Stimulated activated CD8-positive, alpha-beta memory T cell treated with anti-CD3 and anti-CD28 coated beads, Interleukin-4, amount 100 ng/mL, for 4 hours (primary cell): ENCODE measurements around the gene HELZ.
"Not testable (repeated sequence)": the region's sequence is repeated elsewhere in the genome, so short reads cannot be mapped to it uniquely, and the experiment has no call there.

Experiments used
- DNase-seq, 2 donors: peaks; one replicate each; pipeline ENCODE4 v3.0.0-alpha.2; 2020; ENCODE audit warnings: low read depth in 2 of 2, low spot score in 1 of 2

Gene HELZ

DNA sequence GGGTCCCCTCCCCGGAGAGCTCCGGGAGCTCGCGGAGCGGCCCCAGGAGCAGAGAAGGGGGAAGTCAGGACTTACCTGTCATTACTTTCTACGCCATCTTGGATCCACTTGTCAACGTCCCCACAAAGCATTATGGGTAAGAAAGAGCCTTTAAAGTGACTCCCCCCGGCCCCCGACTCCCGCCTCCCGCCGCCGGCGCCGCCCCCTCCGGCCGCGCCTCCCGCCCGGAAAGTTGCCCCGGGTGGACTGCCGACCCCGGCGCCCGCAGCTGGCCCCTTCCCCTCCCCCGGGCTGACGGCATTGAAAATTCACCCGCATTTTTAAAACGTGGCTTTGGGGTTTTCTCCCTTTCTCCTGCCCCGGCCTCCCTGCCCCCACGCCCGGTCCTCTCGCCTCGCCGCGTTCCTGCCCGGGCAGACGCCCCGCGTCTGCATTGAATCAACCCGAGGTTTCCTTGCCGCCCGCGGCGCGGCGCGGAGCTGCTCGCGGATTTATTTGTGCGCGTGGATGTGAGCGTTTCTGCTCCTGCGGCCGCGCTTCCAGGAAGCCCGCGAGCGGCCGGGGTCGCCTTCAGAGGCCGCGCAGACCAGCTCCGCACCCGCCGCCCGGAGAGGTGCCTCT is at the start of gene HELZ:
Gene HELZ (minus strand): TSS at position 124 of the 621 bp plus-strand sequence. CDS start 26,392 bp downstream, outside the sequence.
- peak in 1 of 2 donors; percentile 48 for DNase-seq

DNA sequence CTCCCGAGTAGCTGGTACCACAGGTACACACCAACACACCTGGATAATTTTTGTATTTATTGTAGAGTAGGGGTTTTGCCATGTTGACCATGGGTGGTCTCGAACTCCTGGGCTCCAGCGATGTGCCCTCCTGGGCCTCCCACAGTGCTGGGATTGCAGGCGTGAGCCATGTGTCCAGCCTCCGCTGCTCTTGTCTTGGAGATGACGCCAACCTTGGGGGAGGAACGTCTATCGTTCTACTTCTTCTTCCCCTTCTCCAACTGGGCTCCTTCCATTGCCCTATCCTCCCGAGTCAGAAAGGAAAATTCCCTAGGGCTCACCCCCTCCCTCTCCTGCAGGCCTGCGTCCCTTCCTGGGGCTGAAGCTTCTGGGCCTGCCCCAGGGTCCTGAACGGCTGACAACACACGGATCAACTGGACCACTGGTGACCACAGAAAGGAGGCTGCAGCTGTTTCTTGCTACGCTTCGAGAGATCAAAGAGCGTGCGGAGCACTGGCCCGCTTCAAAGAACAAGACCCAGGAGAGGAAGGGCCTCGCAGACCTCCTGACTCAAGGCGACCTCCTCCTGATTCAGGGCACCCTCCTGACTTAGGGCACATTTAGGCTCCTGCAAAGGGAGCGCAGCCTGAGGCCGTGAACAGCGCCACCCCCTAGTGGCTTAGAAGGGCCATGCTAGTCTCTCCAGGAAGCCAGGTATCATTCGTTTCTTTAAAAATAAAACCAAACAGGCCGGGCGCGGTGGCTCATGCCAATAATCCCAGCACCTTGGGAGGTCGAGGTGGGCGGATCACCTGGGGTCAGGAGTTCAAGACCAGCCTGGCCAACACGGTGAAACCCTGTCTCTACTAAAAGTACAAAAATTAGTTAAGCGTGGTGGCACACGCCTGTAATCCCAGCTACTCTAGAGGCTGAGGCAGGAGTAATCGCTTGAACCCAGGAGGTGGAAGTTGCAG is 48.5 kb upstream of the HELZ start:
- DNase-seq = peak; percentile 18 to 27

GRCh38 chr17:67290711-67291291 is 45.8 kb upstream of the HELZ start:
- DNase-seq = no peak

GRCh38 chr17:67290244-67290643 is 45.2 kb upstream of the HELZ start:
- no peak for DNase-seq

DNA sequence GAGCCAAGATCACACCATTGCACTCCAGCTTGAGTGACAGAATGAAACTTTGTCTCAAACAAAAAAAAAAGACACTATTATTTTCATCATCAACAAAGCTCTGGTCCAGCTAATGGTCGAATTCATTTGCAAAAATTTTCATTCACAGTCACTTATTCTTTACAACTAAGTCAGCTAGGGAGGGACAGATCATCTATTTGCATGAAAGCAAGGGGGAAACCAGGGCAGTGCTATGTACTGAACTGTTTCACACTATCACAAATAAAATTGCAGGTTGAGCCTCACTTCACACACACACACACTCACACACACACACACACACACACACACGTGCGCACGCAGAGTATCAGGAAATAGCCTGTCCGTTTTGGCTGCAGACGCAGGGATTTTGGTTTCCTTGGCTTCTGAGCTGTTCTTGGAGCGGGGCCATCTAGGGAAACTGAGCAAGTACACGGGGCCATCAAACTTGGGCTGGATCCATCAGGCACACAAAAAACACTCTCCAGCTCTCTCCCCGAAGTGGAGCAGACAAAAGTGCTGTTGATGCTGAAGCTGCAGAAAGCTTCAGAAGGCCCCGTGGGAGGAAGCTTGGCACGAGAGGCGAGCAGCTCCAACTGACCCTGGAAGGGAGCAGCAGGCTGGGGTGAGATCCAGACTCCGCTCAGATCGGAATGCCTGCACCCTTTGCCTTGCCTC is 44.3 kb upstream of the HELZ start:
- no peak for DNase-seq

DNA sequence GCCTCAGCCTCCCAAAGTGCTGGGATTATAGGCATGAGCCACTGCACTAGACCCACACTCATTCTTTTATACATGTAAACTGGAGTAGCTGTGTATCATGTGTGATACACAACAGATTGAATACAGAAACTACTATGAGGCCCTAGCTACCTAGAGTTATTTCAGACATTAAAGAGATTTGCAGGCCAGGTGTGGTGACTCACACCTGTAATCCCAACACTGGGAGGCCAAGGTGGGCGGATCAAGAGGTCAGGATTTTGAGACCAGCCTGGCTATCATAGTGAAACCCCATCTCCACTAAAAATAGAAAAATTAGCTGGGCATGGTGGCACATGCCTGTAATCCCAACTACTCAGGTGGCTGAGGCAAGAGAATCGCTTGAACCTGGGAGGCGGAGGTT is 41.8 kb upstream of the HELZ start:
- not testable (repeated sequence) for DNase-seq

- DNase-seq = no peak
These were observed 40.4 kb upstream of the HELZ start for GRCh38 chr17:67285360-67285759.

GRCh38 chr17:67283731-67284516 is 38.9 kb upstream of the HELZ start:
- DNase-seq = no peak

DNA sequence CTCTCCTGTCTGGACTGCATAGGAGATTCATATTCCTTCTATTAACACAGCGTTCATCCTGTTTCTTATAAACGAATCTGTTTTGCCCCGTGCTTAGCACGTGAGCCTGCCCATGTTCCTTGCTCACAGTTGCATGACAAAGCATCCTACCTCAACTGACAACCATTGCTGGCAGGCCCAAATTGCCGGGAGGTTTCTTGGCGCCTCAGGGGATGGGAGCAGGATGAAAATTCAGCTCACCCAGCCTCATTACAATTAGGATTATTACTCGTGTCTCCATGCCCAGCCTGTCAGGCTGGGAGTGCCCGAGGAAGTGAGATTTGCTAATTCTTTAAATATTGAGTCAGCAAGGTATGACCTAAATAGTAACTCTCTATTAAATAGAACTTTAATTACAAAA is 36.7 kb upstream of the HELZ start:
- no peak for DNase-seq

DNA sequence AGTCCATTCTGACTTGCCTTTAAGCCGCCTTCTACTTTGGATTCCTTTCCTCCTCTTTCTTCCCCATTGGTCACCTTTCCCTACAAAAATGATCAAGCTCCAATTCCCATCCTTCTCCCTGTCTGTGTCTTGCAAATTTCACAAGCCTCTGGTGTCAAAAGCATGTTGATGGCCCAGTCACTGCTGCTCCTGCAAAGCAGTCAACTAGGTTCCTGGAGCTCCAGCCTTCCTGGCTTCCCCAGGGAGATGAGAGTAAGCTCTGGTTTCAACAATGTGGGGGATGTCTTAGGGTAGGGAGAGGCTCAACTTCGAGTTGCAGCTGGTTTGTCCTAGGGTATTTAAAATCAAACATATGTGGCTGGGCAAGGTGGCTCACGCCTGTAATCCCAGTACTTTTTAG is 36.1 kb upstream of the HELZ start:
- DNase-seq = no peak

DNA sequence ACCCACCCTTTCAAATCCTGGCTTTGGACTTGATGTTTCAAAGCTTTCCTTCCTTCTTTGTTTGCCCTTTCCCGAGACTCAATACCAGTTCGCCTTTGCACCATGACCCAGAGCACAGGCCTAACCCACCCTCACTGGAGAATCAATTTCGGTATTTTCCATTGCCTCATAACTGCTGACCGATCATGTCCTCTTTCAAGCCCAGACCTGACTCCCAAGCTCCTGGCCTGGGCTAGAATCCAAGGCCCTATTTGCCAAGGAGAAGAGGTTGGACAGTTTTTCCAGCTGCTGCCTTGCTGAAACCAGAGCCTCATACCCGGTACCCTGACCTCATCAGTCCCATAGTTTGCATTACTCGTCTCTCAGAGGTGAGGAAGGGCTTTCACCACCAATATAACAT is 35.3 kb upstream of the HELZ start:
- DNase-seq = no peak

DNA sequence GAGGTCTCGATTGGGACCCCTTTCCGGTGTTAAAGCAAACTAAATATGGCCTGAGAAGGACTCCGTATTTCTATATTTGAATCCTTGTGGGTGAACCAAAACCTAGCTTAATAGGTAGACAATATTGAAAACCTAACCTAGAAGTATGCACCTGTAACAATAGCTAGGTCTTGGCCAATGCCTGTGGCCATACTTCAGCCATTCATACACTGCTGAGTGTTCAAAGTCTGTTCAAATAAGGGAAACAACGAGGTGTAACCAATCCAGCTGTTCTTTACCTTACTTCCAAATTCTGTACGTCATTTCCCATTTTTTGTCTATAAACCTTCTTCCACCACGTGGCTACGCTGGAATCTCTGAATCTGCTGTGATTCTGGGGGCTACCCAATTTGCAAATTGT is 34.1 kb upstream of the HELZ start:
- no peak for DNase-seq

DNA sequence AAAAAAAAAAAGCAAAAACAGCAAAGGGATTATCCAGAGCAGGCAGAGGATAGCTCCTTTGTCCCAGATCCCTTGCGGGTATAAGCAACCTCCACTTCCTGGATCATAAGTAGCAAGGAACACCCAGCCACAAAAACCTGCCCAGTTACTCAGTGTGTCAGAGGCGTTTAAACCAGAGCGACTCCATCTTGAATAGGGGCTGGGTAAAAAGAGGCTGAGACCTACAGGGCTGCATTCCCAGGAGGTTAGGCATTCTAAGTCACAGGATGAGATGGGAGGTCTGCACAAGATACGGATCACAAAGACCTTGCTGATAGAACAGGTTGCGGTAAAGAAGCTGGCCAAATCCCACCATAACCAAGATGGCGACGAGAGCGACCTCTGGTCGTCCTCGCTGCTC is 33.4 kb upstream of the HELZ start:
- DNase-seq = no peak

GRCh38 chr17:67276075-67276474 is 31.1 kb upstream of the HELZ start:
- DNase-seq = no peak

GRCh38 chr17:67274466-67274865 is 29.5 kb upstream of the HELZ start:
- DNase-seq = no peak

DNA sequence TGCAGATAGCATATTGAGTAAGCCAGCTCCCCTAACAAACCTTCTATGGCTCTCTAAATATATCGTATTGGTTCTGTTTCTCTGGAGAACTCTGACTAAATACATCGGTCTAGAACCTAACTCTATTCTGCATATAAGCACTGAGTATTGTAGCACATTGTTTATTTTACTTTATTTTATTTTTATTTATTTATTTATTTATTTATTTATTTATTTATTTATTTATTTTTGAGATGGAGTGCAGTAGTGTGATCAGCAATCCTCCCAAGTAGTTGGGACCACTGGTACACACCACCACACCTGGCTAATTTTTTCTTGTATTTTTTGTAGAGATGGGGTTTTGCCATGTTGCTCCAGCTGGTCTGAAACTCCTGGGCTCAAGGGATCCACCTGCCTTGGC is 28.9 kb upstream of the HELZ start:
- DNase-seq = no peak

DNA sequence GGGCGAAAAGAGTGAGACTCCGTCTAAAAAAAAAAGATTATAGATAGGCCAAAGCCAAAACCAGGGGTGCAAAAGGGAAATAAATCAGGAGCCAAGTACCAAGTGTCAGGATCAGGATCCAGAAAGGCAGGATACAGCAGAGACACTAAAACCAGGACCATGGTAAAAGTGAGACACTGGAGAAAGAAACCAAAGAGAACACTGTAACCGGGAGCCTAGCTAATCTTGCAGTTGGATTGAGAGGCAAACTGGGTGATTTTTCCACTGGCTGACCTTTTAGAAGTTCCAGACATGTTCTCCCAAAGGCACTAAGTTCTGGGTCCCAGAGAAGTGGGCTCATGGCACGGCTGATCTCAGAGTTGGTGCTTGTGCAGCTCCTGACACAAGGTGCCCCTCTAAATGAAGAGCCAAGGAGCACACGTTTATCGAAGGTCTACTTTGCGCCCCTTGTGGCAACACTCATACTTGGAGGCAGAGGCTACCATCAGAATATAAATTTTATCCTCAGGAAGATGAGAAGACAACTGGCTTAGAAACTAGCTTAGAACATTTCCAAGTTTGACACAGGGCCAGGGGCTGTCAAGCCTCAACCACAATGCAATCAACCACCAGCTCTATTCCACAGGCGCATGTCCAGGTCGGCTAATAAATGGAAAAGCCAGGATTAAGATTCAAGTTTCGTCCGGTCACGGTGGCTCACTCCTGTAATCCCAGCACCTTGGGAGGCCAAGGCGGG is 27.5 kb upstream of the HELZ start:
- no peak for DNase-seq

- not testable (repeated sequence) for DNase-seq
These were observed 26.2 kb upstream of the HELZ start for GRCh38 chr17:67271187-67271586.

DNA sequence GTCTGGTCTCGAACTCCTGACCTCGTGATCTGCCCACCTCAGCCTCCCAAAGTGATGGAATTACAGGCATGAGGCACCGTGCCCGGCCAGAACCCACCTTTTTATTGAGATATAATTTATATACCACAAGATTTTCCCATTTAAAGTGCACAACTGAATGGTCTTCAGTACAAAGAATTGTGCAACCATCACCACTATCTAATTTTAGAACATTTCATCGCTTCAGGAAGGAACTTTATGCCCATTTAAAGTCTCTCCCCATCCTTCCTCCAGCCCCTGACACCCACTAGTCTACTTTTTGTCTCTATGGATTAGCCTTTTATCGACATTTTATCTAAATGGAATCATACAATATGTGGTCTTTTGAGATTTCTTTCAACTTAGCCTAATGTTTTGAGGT is 25.4 kb upstream of the HELZ start:
- no peak for DNase-seq

DNA sequence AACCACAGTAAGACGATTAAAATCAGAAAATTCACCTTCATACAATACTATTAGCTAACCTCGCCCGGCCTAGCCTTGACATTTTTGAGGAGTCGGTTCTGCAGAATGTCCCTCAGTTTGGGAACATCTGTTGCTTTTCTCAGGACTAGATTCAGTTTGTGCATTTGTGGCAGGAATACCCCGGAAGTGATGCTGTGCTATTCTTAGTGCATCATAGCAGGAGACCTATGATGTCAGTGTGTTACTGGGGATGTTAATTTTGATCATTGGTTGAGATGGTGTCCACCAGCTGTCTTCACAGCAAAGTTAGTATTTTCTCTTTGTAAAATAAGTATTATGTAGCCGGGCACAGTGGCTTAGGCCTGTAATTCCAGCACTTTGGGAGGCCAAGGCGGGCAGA is 21.5 kb upstream of the HELZ start:
- DNase-seq = no peak
